Left ventricle myocardium inferior (tissue), 1 donor: ENCODE results near the gene CS. TPM values are rescaled to one million over a fixed set of nuclear protein-coding genes. Genes with fewer than 3 reads are reported as not detected.
"Not testable (repeated sequence)": the region's sequence is repeated elsewhere in the genome, so short reads cannot be mapped to it uniquely, and the experiment has no call there.

Source experiments
- DNase-seq: peaks from one replicate; pipeline ENCODE4 v3.0.0-alpha.2; 2020
- H3K27ac ChIP-seq: fragments of 200-600 bp; replicated peaks from 2 replicates; pipeline ENCODE4 v1.8.0; 2021
- H3K27me3 ChIP-seq: fragments of 200-600 bp; 2 replicates; pipeline ENCODE4 v1.8.0; 2021; ENCODE audit warnings: low read depth
- H3K36me3 ChIP-seq: fragments of 200-600 bp; 2 replicates; pipeline ENCODE4 v1.8.0; 2021
- H3K4me1 ChIP-seq: fragments of 200-600 bp; 2 replicates; pipeline ENCODE4 v1.8.0; 2021
- H3K4me3 ChIP-seq: fragments of 200-600 bp; 2 replicates; pipeline ENCODE4 v1.8.0; 2021; ENCODE audit warnings: mild to moderate bottlenecking, moderate library complexity
- H3K9me3 ChIP-seq: fragments of 200-600 bp; replicated peaks from 2 replicates; pipeline ENCODE4 v1.8.0; 2021
- CTCF ChIP-seq: fragments of 200-600 bp; IDR thresholded peaks from 2 replicates; pipeline ENCODE4 v1.8.0; 2021; ENCODE audit warnings: antibody characterized with exemption, mild to moderate bottlenecking, borderline replicate concordance
- intact Hi-C: fragments of 100-400 bp; cut with micrococcal nuclease; formaldehyde crosslinking; loops from one replicate; pipeline ENCODE4 v1.11.0; 2022
- long read RNA-seq: library from polyadenylated mRNA; unstranded; transcript quantifications from one replicate; pipeline ENCODE4 v2.0.0, GENCODE V29; 2021
- total RNA-seq: library from RNA; stranded (reverse); fragmentation: NEBNext Ultra II Directional; extraction: Animal tissue kit (Norgen Biotek cat#: 25700); gene quantifications from one replicate; pipeline ENCODE4 v1.2.1, GENCODE V29; 2021
- donor health status: DM: no; HTN: yes; CAD: no; lungs with severe emphysema.

Gene CS
- 780 TPM for total RNA-seq
- long read RNA-seq, transcript CS-212 (12 exons, 3,057 nt): minor isoform, 5 of 1,298 reads
- long read RNA-seq, transcript CS-201 (11 exons, 2,975 nt): major isoform, 1,022 of 1,298 reads
- long read RNA-seq, partial matches to known transcripts: 174 of 1,298 reads
- long read RNA-seq, other reads (novel, unspliced or antisense): 97 of 1,298 reads

- no peaks in the 10 kb centered on the region for H3K9me3 ChIP-seq
- no peaks in the 10 kb centered on the region for H3K27me3 ChIP-seq
- peak; percentile 99 for DNase-seq
- intact Hi-C loops: no loop called here
- peak within 1 kb of the TSS; percentile 92 for H3K4me3 ChIP-seq
- TF ChIP-seq CTCF: no peak
- H3K36me3 ChIP-seq: peaks cover 21% of the 10 kb centered on the region
- H3K27ac ChIP-seq: peak within 1 kb of the TSS; percentile 99
- peaks cover 77% of the 10 kb centered on the region for H3K4me1 ChIP-seq
Observed at GRCh38 chr12:56299853-56300643, at the start of gene CS. TSS of gene CS (minus strand) at chr12:56300330. CDS start at chr12:56300201, 129 bp downstream.

- Histone ChIP-seq H3K27me3 (no peaks in the 10 kb centered on the region), H3K36me3 (peaks cover 95% of the 10 kb centered on the region), H3K9me3 (no peaks in the 10 kb centered on the region), H3K4me1 (no peaks in the 10 kb centered on the region), H3K4me3 (no peak overlapping the region), H3K27ac (no peak overlapping the region)
- intact Hi-C loops: no loop called here
- no peak for DNase-seq
- no peak for TF ChIP-seq CTCF
Observed at GRCh38 chr12:56348776-56349175, 48.6 kb upstream of the CS start.

- DNase-seq, H3K27me3 ChIP-seq, H3K4me3 ChIP-seq, H3K9me3 ChIP-seq, H3K4me1 ChIP-seq, intact Hi-C loops, H3K27ac ChIP-seq: not testable (repeated sequence)
- peaks cover 95% of the 10 kb centered on the region for H3K36me3 ChIP-seq
Observed at GRCh38 chr12:56347255-56347654, 47.1 kb upstream of the CS start.

GRCh38 chr12:56346675-56347074 is 46.5 kb upstream of the CS start:
- intact Hi-C loops: no loop called here
- no peaks in the 10 kb centered on the region for H3K27me3 ChIP-seq
- H3K36me3 ChIP-seq: peaks cover 93% of the 10 kb centered on the region
- no peak overlapping the region for H3K27ac ChIP-seq
- H3K4me1 ChIP-seq: no peaks in the 10 kb centered on the region
- no peak overlapping the region for H3K4me3 ChIP-seq
- TF ChIP-seq CTCF: no peak
- H3K9me3 ChIP-seq: no peaks in the 10 kb centered on the region
- no peak for DNase-seq

- H3K27ac ChIP-seq, H3K4me1 ChIP-seq, intact Hi-C loops, H3K9me3 ChIP-seq, DNase-seq, H3K4me3 ChIP-seq, H3K27me3 ChIP-seq: not testable (repeated sequence)
- H3K36me3 ChIP-seq: peaks cover 51% of the 10 kb centered on the region
Observed at GRCh38 chr12:56342290-56342689, 42.2 kb upstream of the CS start.

GRCh38 chr12:56341616-56342015 is 41.5 kb upstream of the CS start:
- H3K4me3 ChIP-seq: no peak overlapping the region
- no peaks in the 10 kb centered on the region for H3K4me1 ChIP-seq
- H3K27ac ChIP-seq: no peak overlapping the region
- no peaks in the 10 kb centered on the region for H3K9me3 ChIP-seq
- no peak for DNase-seq
- intact Hi-C loops: no loop called here
- peaks cover 44% of the 10 kb centered on the region for H3K36me3 ChIP-seq
- no peaks in the 10 kb centered on the region for H3K27me3 ChIP-seq
- TF ChIP-seq CTCF: no peak
